Measurements from ENCODE around the gene SNRPA.

- TF ChIP-seq POLR2A (IDR thresholded peaks at IDR 0.05): no peak
- no peak for TF ChIP-seq CTCF (IDR thresholded peaks at IDR 0.05)
Observed at GRCh38 chr19:40740747-40741146, 10.3 kb upstream of the SNRPA start.

Measured in body of pancreas (tissue), 4 donors.